ENCODE measurements around the gene DNMT3A. TPM values are rescaled to one million over a fixed set of nuclear protein-coding genes. Genes with fewer than 3 reads are reported as not detected.

Gene DNMT3A
- total RNA-seq, result 10 to 100 TPM; 14.7 to 40.2 (median 18.3) TPM

GRCh38 chr2:25341753-25342371, at the start of gene DNMT3A:
Gene DNMT3A (minus strand): TSS chr2:25341925. CDS start chr2:25313984, 27,941 bp downstream.
- no CpG with 5 or more reads among the region's 100 CpGs for WGBS, 2 donors (ENCODE audit: low coverage in 1 of 2)
- peak; percentile 66 for ATAC-seq
- Histone ChIP-seq H3K4me3 (peak within 1 kb of the TSS; percentile 75 to 86), H3K9me3 (no peaks in the 10 kb centered on the region), H3K27ac (peak within 1 kb of the TSS; percentile 40 to 95 (median 88)), H3K36me3 (no peaks in the 10 kb centered on the region), H3K27me3 (no peaks in the 10 kb centered on the region), H3K4me1 (peaks cover 0 to 48% (median 30%) of the 10 kb centered on the region in 3 donors)
- TF ChIP-seq POLR2AphosphoS5 (IDR thresholded peaks at IDR 0.05) (no peak), POLR2A (IDR thresholded peaks at IDR 0.05) (peak; percentile 14 to 46)

GRCh38 chr2:25389161-25389560, 47.4 kb upstream of the DNMT3A start:
- Histone ChIP-seq H3K4me1 (no peaks in the 10 kb centered on the region), H3K27me3 (no peaks in the 10 kb centered on the region), H3K4me3 (no peak overlapping the region), H3K36me3 (peaks cover 0 to 16% of the 10 kb centered on the region in 2 donors), H3K9me3 (no peaks in the 10 kb centered on the region), H3K27ac (no peak overlapping the region)
- no peak for ATAC-seq
- 94 to 100% methylated on average over 1 to 9 of the region's 9 CpGs for whole genome bisulfite sequencing, 2 donors (ENCODE audit: low coverage in 1 of 2)
- TF ChIP-seq EP300 (IDR thresholded peaks at IDR 0.05) (no peak), POLR2A (IDR thresholded peaks at IDR 0.05) (no peak), POLR2AphosphoS5 (IDR thresholded peaks at IDR 0.05) (no peak), CTCF (IDR thresholded peaks at IDR 0.05) (no peak)

- H3K36me3 ChIP-seq, result peaks cover 0 to 16% of the 10 kb centered on the region in 2 donors
- WGBS, 2 donors (ENCODE audit: low coverage in 1 of 2), result 73 to 84% methylated on average over 2 to 6 of the region's 6 CpGs
- no peak for ATAC-seq
- H3K9me3 ChIP-seq, result no peaks in the 10 kb centered on the region
- no peak for TF ChIP-seq POLR2AphosphoS5 (IDR thresholded peaks at IDR 0.05)
- no peak for TF ChIP-seq POLR2A (IDR thresholded peaks at IDR 0.05)
- TF ChIP-seq CTCF (IDR thresholded peaks at IDR 0.05), result no peak
- TF ChIP-seq EP300 (IDR thresholded peaks at IDR 0.05), result no peak
- H3K27ac ChIP-seq, result no peak overlapping the region
- H3K27me3 ChIP-seq, result no peaks in the 10 kb centered on the region
- H3K4me1 ChIP-seq, result no peaks in the 10 kb centered on the region
- H3K4me3 ChIP-seq, result no peak overlapping the region
Observed at GRCh38 chr2:25388491-25388890, 46.8 kb upstream of the DNMT3A start.

- ATAC-seq, result no peak
- TF ChIP-seq EP300 (IDR thresholded peaks at IDR 0.05) (no peak), POLR2AphosphoS5 (IDR thresholded peaks at IDR 0.05) (no peak), CTCF (IDR thresholded peaks at IDR 0.05) (no peak), POLR2A (IDR thresholded peaks at IDR 0.05) (no peak)
- H3K4me1 ChIP-seq, result no peaks in the 10 kb centered on the region
- no peaks in the 10 kb centered on the region for H3K27me3 ChIP-seq
- no peak overlapping the region for H3K4me3 ChIP-seq
- no peaks in the 10 kb centered on the region for H3K9me3 ChIP-seq
- 85 to 92% methylated on average over 11 to 15 of the region's 17 CpGs for WGBS, 2 donors (ENCODE audit: low coverage in 1 of 2)
- no peak overlapping the region for H3K27ac ChIP-seq
- peaks cover 0 to 16% of the 10 kb centered on the region in 2 donors for H3K36me3 ChIP-seq
Observed at GRCh38 chr2:25387876-25388449, 46.2 kb upstream of the DNMT3A start.

- H3K27me3 ChIP-seq, result no peaks in the 10 kb centered on the region
- H3K27ac ChIP-seq, result no peak overlapping the region
- H3K9me3 ChIP-seq, result no peaks in the 10 kb centered on the region
- WGBS, 2 donors (ENCODE audit: low coverage in 1 of 2), result 83 to 89% methylated on average over 5 to 15 of the region's 19 CpGs
- H3K4me3 ChIP-seq, result no peak overlapping the region
- no peak for ATAC-seq
- H3K4me1 ChIP-seq, result no peaks in the 10 kb centered on the region
- peaks cover 0 to 16% of the 10 kb centered on the region in 2 donors for H3K36me3 ChIP-seq
- TF ChIP-seq POLR2A (IDR thresholded peaks at IDR 0.05) (no peak), EP300 (IDR thresholded peaks at IDR 0.05) (no peak), CTCF (IDR thresholded peaks at IDR 0.05) (no peak), POLR2AphosphoS5 (IDR thresholded peaks at IDR 0.05) (no peak)
Observed at GRCh38 chr2:25386971-25387875, 45.5 kb upstream of the DNMT3A start.
